ENCODE measurements around the gene GRIP1.

Gene GRIP1

DNA sequence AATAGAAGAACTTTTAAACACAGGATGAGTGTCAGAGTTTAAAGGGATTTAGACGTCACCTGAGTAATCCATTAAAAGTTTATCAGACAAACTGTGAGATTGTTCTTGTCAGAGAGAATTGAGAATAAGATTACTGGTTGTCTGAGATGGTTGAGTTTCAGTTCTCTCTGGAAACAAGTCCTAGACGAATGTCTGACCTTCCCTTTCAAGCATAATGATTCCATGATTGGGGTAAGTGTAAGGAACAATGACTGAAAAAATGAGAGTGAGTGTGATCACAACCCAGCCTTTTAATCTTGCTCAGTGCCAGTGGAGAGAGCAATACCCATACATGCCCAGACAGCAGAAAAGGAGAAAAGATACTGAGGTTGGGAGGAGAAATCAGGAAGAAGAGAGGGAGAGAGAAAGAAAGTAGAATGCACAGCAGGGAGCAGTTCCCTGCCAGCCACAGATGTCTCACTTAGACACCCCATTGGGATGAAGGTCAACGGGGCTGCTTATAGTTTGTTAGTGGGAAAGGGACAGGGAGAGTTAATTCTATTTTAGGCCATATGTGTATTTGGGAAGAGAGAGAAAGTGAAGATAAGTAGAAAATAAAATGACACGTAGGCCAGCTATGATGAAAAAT lies 4.3 kb downstream of the GRIP1 start:
- Histone ChIP-seq H3K4me3 (ENCODE audit: insufficient read depth, low read length, poor library complexity, severe bottlenecking) (no peak overlapping the region), H3K4me2 (ENCODE audit: low read depth, low read length, poor library complexity, severe bottlenecking) (no peak overlapping the region), H3K27me3 (ENCODE audit: low read length) (no peaks in the 10 kb centered on the region)

DNA sequence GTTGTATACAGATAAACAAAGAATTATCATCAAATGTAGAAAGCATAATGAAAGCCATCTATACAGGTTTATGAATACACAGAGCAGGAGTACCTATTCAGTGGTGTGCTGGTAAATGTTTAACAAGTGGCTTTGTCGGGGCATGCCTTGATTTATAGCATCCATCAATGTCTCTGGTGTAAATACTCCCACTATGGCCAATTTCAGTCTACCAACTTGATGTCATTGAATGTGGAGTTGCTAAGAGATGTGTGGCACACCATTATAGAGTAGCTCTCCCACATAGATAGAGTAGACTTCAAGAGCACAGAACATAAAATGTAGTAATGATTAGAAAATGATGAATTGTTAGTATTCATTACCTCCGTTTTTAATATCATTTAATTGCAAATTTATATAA lies 9.3 kb downstream of the GRIP1 start:
- no peaks in the 10 kb centered on the region for H3K9me3 ChIP-seq (ENCODE audit: insufficient read depth, low read length)
- H3K9ac ChIP-seq (ENCODE audit: low read length): no peak overlapping the region
- no peaks in the 10 kb centered on the region for H4K20me1 ChIP-seq (ENCODE audit: low read depth, low read length)
- no peaks in the 10 kb centered on the region for H3K27me3 ChIP-seq (ENCODE audit: low read length)
- H3F3A ChIP-seq (ENCODE audit: insufficient read depth): no peaks in the 10 kb centered on the region
- H3K9me2 ChIP-seq (replicated peaks; ENCODE audit: insufficient read depth, low read length): no peaks in the 10 kb centered on the region
- H2AFZ ChIP-seq (ENCODE audit: low read depth, low read length, severe bottlenecking): no peak overlapping the region
- TF ChIP-seq, protein P1, sequence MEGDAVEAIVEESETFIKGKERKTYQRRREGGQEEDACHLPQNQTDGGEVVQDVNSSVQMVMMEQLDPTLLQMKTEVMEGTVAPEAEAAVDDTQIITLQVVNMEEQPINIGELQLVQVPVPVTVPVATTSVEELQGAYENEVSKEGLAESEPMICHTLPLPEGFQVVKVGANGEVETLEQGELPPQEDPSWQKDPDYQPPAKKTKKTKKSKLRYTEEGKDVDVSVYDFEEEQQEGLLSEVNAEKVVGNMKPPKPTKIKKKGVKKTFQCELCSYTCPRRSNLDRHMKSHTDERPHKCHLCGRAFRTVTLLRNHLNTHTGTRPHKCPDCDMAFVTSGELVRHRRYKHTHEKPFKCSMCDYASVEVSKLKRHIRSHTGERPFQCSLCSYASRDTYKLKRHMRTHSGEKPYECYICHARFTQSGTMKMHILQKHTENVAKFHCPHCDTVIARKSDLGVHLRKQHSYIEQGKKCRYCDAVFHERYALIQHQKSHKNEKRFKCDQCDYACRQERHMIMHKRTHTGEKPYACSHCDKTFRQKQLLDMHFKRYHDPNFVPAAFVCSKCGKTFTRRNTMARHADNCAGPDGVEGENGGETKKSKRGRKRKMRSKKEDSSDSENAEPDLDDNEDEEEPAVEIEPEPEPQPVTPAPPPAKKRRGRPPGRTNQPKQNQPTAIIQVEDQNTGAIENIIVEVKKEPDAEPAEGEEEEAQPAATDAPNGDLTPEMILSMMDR (IDR thresholded peaks at IDR 0.05; ENCODE audit: insufficient read depth, low read length, poor library complexity, severe bottlenecking): no peak
- no peak overlapping the region for H3K4me2 ChIP-seq (ENCODE audit: low read depth, low read length, poor library complexity, severe bottlenecking)
- H3K4me3 ChIP-seq (ENCODE audit: insufficient read depth, low read length, poor library complexity, severe bottlenecking): no peak overlapping the region
- H3K36me3 ChIP-seq (ENCODE audit: low read length): no peaks in the 10 kb centered on the region
- no peaks in the 10 kb centered on the region for H3K79me2 ChIP-seq (ENCODE audit: insufficient read depth, low read length)
- H3K27ac ChIP-seq (ENCODE audit: low read depth, low read length): no peak overlapping the region

More for the DNA sequence above, 4.3 kb downstream of the GRIP1 start:
- Histone ChIP-seq H2AFZ (ENCODE audit: low read depth, low read length, severe bottlenecking) (no peak overlapping the region), H3K27ac (ENCODE audit: low read depth, low read length) (no peak overlapping the region), H3K9me2 (replicated peaks; ENCODE audit: insufficient read depth, low read length) (no peaks in the 10 kb centered on the region), H3K9me3 (ENCODE audit: insufficient read depth, low read length) (no peaks in the 10 kb centered on the region), H3K9ac (ENCODE audit: low read length) (no peak overlapping the region), H3K79me2 (ENCODE audit: insufficient read depth, low read length) (no peaks in the 10 kb centered on the region), H3K36me3 (ENCODE audit: low read length) (no peaks in the 10 kb centered on the region), H4K20me1 (ENCODE audit: low read depth, low read length) (no peaks in the 10 kb centered on the region), H3F3A (ENCODE audit: insufficient read depth) (no peaks in the 10 kb centered on the region)
- TF ChIP-seq EZH2phosphoT487 (conservative IDR thresholded peaks at IDR 0.05; ENCODE audit: low read length): no peak
- TF ChIP-seq, protein P1 (IDR thresholded peaks at IDR 0.05; ENCODE audit: insufficient read depth, low read length, poor library complexity, severe bottlenecking): no peak

DNA sequence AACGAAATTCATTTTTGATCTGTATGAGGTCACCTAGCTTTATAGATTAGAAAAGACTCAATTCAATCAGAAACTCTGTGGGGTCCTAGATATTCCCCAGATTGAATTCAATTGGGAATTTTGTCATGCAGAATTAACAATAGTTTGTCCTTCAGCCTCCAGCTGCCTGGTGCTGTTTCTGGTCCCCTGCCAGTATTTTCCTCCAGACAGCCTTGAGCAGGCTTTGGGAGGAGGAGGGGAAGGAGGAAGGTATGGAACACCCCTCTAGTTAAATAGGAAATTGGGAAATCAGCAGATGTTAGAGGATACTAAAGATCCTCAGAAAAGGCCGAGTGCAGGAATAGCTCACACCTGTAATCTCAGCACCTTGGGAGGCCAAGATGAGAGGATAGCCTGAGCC lies 10.6 kb downstream of the GRIP1 start:
- H3K9me3 ChIP-seq (ENCODE audit: insufficient read depth, low read length): no peaks in the 10 kb centered on the region
- H3K79me2 ChIP-seq (ENCODE audit: insufficient read depth, low read length): no peaks in the 10 kb centered on the region
- no peaks in the 10 kb centered on the region for H4K20me1 ChIP-seq (ENCODE audit: low read depth, low read length)
- no peaks in the 10 kb centered on the region for H3F3A ChIP-seq (ENCODE audit: insufficient read depth)
- H3K27me3 ChIP-seq (ENCODE audit: low read length): no peaks in the 10 kb centered on the region
- no peak overlapping the region for H3K4me2 ChIP-seq (ENCODE audit: low read depth, low read length, poor library complexity, severe bottlenecking)
- no peak overlapping the region for H3K4me3 ChIP-seq (ENCODE audit: insufficient read depth, low read length, poor library complexity, severe bottlenecking)
- no peak overlapping the region for H2AFZ ChIP-seq (ENCODE audit: low read depth, low read length, severe bottlenecking)
- H3K9ac ChIP-seq (ENCODE audit: low read length): no peak overlapping the region
- H3K27ac ChIP-seq (ENCODE audit: low read depth, low read length): no peak overlapping the region
- no peaks in the 10 kb centered on the region for H3K36me3 ChIP-seq (ENCODE audit: low read length)
- TF ChIP-seq, protein P1 (IDR thresholded peaks at IDR 0.05; ENCODE audit: insufficient read depth, low read length, poor library complexity, severe bottlenecking): no peak
- no peak for TF ChIP-seq EZH2phosphoT487 (conservative IDR thresholded peaks at IDR 0.05; ENCODE audit: low read length)
- H3K9me2 ChIP-seq (replicated peaks; ENCODE audit: insufficient read depth, low read length): no peaks in the 10 kb centered on the region

All from SU-DHL-6 (cell line).